GM19351 (cell line): Measurements from ENCODE around the gene DIAPH2.
A peak's percentile ranks its signal among the peaks of the same experiment; 100 is the strongest.

ENCODE experiments used
- ATAC-seq: cut with Tn5 transposase; IDR thresholded peaks from one replicate; pipeline ENCODE4 v1.9.1; 2021; ENCODE audit warnings: mild to moderate bottlenecking, moderate library complexity; ENCODE audit not compliant: unreplicated experiment

DIAPH2 gene

DNA sequence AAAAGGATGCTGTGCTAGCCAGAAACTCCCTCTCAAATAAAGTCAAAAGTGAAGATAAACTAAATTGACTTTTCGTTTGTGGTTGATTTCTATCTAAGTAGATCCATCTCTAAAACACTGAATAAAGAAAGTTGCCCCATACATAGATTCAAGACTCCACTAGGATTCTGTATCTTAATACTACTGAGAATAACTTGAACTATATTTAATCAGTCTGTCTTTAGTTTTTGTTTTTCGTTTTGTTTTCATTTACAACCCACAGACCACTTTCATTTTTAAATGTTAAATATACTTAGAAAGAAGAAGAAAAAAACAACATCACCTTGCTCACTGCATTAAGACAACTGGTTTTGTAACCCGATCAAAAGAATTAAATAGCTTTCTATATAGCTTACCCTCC is 854.1 kb downstream of the DIAPH2 start:
- peak; percentile 56 for ATAC-seq

GRCh38 chrX:97539970-97540519 is 855.4 kb downstream of the DIAPH2 start:
- no peak for ATAC-seq

- no peak for ATAC-seq
Measured at GRCh38 chrX:97547877-97548578, 863.4 kb downstream of the DIAPH2 start.

- ATAC-seq = no peak
Measured at GRCh38 chrX:97551821-97552220, 867.2 kb downstream of the DIAPH2 start.

DNA sequence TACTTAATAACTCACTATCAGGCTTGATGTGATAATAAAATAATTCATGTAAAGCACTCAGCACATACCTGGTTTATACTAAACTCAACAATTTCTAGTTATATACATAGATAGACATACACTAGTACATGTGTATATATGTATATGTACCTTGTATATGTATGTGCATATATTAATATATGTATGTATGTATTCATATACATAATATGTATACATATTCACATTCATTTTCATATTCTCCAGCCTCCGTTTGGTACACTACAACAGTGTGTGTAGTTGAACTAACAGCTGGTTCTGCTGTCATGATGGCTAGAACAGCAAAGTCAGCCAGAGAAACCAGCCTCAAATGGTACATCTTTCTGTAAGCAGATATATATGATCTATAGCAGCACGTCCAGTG is 869.2 kb downstream of the DIAPH2 start:
- ATAC-seq = no peak

DNA sequence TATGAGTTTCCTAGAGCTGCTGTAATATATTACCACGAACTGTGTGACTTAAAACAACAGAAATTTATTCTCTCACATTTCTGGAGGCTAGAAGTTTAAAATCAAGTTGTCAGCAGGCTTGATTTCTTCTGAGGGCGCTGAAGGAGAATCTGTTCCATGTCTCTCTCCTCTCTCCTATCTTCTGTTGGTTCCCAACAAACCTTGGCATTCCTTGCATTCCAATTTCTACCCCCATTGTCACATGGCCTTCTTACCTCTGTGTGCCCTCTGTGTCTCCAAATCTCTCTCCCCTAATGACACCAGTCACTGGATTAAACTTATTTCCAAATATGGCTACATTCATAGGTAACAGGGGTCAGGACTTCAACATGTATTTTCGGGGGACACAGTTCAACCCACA is 871.7 kb downstream of the DIAPH2 start:
- no peak for ATAC-seq

DNA sequence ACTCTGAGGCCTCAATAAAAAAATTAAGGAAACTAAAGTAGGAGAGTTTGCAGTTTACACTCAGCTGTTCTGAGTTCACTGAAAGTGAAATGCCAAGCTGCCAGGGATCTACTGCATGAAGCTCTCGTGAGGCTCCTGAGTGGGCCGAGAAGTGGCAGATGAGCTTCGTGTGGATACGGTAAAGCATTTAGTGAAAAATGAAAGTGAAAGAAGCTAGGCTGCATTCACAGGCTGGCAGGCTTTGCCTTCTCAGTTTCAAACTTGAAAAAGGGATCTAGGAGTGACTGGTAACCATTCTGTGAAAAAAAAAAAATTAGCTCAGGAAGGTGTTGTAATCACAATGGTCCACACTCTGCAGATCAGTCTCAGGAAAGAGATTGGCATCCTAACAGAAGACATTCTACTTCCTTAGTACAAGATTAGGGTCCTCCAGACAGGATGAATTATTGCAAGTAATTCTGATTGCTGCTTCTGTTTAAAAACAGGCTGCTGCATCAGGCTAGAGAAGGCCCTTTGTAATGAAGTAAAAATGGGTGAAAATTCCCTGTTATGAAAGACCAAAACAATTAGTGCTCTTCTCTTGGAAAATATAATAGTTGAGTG is 879.0 kb downstream of the DIAPH2 start:
- ATAC-seq = peak; percentile 98

- ATAC-seq = no peak
Measured at GRCh38 chrX:97564496-97564895, 879.9 kb downstream of the DIAPH2 start.

GRCh38 chrX:97587171-97587570 is 902.5 kb downstream of the DIAPH2 start:
- ATAC-seq = no peak

DNA sequence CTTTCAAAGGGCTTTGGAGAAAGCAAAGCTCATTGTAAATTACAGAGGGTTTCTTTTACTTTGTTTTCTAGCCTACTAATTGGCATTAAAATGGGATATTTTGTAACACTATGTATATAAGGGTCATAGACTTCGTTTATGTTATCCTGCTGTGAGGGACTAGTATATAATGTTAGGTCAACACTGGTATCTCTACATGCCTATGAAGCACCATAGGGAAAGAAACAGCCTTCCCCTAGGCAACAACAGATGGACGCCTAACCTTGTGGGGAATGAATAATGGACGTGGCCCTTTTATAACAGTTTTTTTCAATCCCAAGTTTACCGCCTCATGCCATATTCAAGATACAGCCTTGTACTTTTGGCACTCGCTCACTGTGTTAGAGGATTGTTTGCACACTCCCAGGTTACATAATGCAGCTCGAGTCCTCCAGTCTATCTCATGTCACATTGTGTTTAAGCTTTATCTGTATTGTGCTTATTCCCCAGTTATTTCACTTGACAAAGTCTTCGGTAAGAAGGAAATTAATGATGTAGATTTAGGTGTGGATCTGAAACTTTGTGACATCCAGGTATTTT is 910.1 kb downstream of the DIAPH2 start:
- no peak for ATAC-seq

DNA sequence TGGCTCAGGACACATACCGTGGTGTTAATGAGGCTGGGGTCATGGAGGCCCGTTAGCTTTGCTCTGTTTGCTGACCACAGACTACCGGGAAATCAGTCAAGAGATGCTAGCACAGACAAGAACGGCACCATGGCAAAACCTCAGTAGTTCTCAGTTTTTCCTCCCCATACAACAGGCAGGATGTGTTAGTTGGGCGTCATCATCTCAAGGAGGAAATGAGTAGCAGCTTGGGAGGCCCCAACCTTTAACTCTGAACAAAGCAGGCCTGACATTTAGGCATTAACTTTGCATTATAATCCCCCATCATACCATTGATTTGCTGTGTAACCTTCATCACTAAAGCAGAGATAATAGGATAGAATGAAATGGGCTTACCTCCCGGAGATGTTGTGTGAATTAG is 913.3 kb downstream of the DIAPH2 start:
- no peak for ATAC-seq

GRCh38 chrX:97602465-97603258 is 918.0 kb downstream of the DIAPH2 start:
- no peak for ATAC-seq

DNA sequence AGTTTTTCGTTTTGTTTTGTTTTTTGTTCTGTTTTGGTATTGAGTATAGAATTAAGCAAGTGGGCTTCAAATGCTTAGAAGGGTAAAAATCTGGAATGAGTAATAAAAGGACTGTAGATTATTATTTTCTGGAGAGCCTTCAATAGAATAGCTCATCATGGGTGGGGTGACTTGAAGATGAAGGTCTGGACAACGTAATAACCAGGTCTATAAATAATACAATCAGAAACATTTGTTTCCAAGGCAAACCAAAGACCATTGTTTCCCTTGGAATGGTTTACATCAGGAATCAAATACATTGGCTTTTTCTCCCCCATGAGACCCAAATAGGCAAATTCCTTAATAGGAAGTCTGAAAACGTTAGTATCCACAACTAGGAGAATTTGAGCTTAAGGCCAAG is 920.6 kb downstream of the DIAPH2 start:
- no peak for ATAC-seq

- ATAC-seq = no peak
Measured at GRCh38 chrX:97609357-97609756, 924.7 kb downstream of the DIAPH2 start.

DNA sequence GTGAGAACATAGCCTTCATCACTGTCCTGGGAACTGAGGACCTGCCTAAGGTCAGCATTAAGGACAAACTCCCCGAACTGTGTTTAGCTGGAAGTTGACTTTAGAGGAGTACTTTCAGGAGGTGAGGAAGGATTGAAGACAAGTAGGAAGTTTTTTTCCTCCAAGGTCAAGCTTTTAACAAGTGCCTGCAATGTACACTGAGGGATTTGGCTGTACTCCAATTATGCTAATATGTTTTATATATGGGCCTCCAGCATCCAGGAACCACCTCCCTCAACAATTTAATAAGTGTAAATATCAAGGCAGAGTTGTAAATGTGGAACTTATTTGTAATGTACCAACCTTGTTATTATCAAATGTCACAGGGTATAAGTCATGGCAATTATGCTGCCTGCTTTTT is 925.3 kb downstream of the DIAPH2 start:
- ATAC-seq = no peak

GRCh38 chrX:97616883-97617530 is 932.4 kb downstream of the DIAPH2 start:
- peak; percentile 97 for ATAC-seq

- ATAC-seq = no peak
Measured at GRCh38 chrX:97619499-97619898, 934.9 kb downstream of the DIAPH2 start.

DNA sequence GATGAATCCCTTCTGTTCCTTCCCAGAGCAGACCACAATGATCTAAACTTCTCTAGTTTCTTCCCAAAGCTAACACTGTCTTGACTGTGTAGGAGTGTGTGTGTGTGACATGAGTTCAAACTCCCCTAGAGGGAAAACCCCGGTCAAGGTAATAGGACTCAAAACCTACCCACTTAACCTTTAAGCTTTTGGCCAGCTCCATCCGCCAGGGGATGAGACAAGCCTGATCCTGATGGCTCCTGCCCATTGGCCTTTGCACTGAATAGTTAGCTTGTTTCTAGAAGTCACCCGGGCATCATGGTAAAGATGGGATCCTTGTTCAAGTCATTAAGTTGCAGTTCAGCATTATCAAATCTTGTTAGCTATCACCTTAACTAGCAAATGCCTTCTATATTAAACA is 937.5 kb downstream of the DIAPH2 start:
- no peak for ATAC-seq

DNA sequence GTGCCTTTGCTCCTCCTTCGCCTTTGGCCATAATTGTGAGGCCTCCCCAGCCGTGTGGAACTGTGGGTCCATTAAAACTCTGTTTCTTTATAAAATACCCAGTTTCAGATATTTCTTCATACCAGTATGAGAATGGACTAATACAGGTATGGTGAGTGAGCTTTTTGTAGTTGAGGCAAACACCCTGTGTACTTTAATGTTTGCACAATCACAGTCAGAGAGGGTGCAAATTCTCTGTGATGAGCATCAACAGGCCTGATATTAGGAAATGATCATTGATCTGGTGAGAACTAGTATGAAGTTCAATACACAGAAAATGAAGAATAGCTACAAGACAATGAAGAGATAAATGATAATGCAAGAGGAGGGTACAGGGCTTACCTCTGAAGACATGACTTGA is 943.7 kb downstream of the DIAPH2 start:
- no peak for ATAC-seq

DNA sequence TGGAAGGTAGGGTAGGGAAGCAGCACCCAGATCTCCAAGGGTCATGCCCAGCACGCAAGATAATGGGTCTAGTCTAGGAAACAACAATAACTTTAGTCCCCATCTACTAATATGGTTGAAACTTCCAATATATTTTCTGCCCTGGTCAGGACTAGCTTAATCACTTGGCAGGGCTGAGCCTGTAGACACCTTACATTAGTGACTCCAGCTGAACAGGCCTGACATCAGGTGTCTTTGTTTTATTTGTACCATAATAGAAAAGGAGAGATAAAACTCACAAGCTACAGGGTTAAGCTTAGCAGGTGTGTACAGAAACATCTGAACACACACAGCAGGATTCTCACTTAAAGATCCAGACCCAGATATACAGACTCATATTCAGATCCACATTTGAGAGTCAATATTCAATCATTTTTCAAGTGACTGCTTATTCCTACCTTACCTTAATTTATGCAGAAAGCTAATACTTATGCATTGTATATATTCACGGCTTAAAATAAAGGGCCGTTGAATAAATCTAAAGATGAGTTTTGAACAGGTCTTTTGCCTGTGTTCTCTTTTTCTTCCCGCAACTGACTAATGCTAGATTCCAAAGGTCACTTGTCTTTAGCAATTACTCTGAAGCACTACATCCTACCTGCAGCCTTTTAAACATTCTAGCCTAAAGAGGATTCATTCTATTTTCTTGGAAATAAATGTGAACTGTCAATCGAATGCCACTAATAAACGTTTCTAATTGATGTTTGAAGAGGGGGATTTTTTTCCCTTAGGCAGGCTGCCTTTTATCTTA is 944.4 kb downstream of the DIAPH2 start:
- no peak for ATAC-seq
